Activated CD8-positive, alpha-beta T cell treated with anti-CD3 and anti-CD28 coated beads for 36 hours (primary cell): ENCODE data around the gene MRPS14. TPM values are rescaled to one million over a fixed set of nuclear protein-coding genes. Genes with fewer than 3 reads are reported as not detected.

ENCODE experiments used
- ATAC-seq: fragments of 200-7000 bp; cut with Tn5 transposase; one replicate; pipeline ENCODE4 v1.10.0; 2021; ENCODE audit warnings: mild to moderate bottlenecking, moderate library complexity
- CTCF ChIA-PET: fragments of 350-600 bp; sonication (Branson Sonifier 250); formaldehyde crosslinking; loops from one replicate; lab custom pipeline; 2021; ENCODE audit warnings: antibody characterized with exemption; lab: Charles Lee
- POLR2A ChIA-PET: fragments of 350-600 bp; sonication (Branson Sonifier 250); formaldehyde crosslinking; loops from one replicate; lab custom pipeline; 2021; ENCODE audit warnings: antibody characterized with exemption; lab: Charles Lee
- DNase-seq: peaks from one replicate; pipeline ENCODE4 v3.0.0-alpha.2; 2020
- H3K27ac Mint-ChIP-seq: one replicate; pipeline ENCODE4 v1.8.0; 2021; ENCODE audit warnings: mild to moderate bottlenecking, mixed read lengths
- H3K27me3 Mint-ChIP-seq: one replicate; pipeline ENCODE4 v1.8.0; 2021; ENCODE audit warnings: mixed read lengths
- H3K36me3 Mint-ChIP-seq: one replicate; pipeline ENCODE4 v1.8.0; 2021; ENCODE audit warnings: low read depth, mixed read lengths
- H3K4me1 Mint-ChIP-seq: one replicate; pipeline ENCODE4 v1.8.0; 2021; ENCODE audit warnings: low read depth, mixed read lengths
- H3K4me3 Mint-ChIP-seq: one replicate; pipeline ENCODE4 v1.8.0; 2021; ENCODE audit warnings: mild to moderate bottlenecking, moderate library complexity, mixed read lengths
- H3K9me3 Mint-ChIP-seq: one replicate; pipeline ENCODE4 v1.8.0; 2021; ENCODE audit warnings: mixed read lengths
- intact Hi-C: fragments of 100-400 bp; cut with micrococcal nuclease; formaldehyde crosslinking; loops from one replicate; pipeline ENCODE4 v1.10.0; 2022
- total RNA-seq, 2 experiments: library from RNA; stranded (reverse); gene quantifications; one replicate each; pipeline ENCODE4 v1.2.3, GENCODE V29; 2021
- TF ChIP-seq, protein P1 (sequence below): fragments of 200-600 bp; IDR thresholded peaks from one replicate; pipeline ENCODE4 v1.8.0; 2022; ENCODE audit warnings: antibody characterized with exemption, mild to moderate bottlenecking

MRPS14 gene
- total RNA-seq, 2 experiments from 2014 or later = 42.1 to 45.7 TPM

GRCh38 chr1:175040324-175040879 is 17.2 kb upstream of the MRPS14 start:
- Mint-ChIP-seq H3K36me3 (no peaks in the 10 kb centered on the region), H3K4me1 (no peaks in the 10 kb centered on the region), H3K27me3 (peaks cover 1% of the 10 kb centered on the region), H3K27ac (no peak overlapping the region), H3K4me3 (no peak overlapping the region), H3K9me3 (no peaks in the 10 kb centered on the region)
- ChIA-PET CTCF (interaction anchor here (0.9 to 2.1 kb wide), 3 partner anchors 11 to 84 kb away, joined by 3 to 10 read pairs (median 7); no protein-coding TSS in a partner anchor), POLR2A (no interaction called here)
- DNase-seq (no peak), ATAC-seq (no peak)
- TF ChIP-seq, protein P1, sequence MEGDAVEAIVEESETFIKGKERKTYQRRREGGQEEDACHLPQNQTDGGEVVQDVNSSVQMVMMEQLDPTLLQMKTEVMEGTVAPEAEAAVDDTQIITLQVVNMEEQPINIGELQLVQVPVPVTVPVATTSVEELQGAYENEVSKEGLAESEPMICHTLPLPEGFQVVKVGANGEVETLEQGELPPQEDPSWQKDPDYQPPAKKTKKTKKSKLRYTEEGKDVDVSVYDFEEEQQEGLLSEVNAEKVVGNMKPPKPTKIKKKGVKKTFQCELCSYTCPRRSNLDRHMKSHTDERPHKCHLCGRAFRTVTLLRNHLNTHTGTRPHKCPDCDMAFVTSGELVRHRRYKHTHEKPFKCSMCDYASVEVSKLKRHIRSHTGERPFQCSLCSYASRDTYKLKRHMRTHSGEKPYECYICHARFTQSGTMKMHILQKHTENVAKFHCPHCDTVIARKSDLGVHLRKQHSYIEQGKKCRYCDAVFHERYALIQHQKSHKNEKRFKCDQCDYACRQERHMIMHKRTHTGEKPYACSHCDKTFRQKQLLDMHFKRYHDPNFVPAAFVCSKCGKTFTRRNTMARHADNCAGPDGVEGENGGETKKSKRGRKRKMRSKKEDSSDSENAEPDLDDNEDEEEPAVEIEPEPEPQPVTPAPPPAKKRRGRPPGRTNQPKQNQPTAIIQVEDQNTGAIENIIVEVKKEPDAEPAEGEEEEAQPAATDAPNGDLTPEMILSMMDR = no peak
- intact Hi-C loops = no loop called here

DNA sequence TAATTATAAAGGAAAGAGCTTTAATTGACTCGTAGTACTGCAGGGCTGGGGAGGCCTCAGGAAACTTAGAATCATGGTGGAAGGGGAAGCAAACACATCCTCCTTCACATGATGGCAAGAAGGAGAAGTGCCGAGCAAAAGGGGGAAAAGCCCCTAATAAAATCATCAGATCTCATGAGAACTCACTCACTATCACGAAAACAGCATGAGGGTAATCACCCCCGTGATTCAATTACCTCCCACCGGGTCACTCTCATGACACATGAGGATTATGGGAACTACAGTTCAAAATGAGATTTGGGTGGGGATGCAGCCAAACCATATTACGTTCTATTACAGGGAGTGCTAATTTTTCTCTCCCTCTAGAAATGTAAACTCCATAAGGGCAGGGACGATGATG is 14.2 kb upstream of the MRPS14 start:
- H3K9me3 Mint-ChIP-seq = no peaks in the 10 kb centered on the region
- POLR2A ChIA-PET = no interaction called here
- no peak for ATAC-seq
- H3K27ac Mint-ChIP-seq = no peak overlapping the region
- H3K36me3 Mint-ChIP-seq = no peaks in the 10 kb centered on the region
- H3K4me3 Mint-ChIP-seq = no peak overlapping the region
- CTCF ChIA-PET = interaction anchor here (1.6 to 2.4 kb wide), 2 partner anchors 88 to 118 kb away, joined by 6 to 12 read pairs; no protein-coding TSS in a partner anchor
- no peaks in the 10 kb centered on the region for H3K27me3 Mint-ChIP-seq
- H3K4me1 Mint-ChIP-seq = no peaks in the 10 kb centered on the region
- TF ChIP-seq, protein P1 = no peak
- DNase-seq = no peak
- intact Hi-C loops = no loop called here

GRCh38 chr1:175036476-175036875 is 13.3 kb upstream of the MRPS14 start:
- ChIA-PET POLR2A (no interaction called here), CTCF (interaction anchor here (1.6 to 2.4 kb wide), 2 partner anchors 89 to 119 kb away, joined by 6 to 12 read pairs; no protein-coding TSS in a partner anchor)
- Mint-ChIP-seq H3K4me1 (no peaks in the 10 kb centered on the region), H3K9me3 (no peaks in the 10 kb centered on the region), H3K36me3 (no peaks in the 10 kb centered on the region), H3K4me3 (no peak overlapping the region), H3K27ac (no peak overlapping the region), H3K27me3 (no peaks in the 10 kb centered on the region)
- no peak for DNase-seq
- ATAC-seq = no peak
- TF ChIP-seq, protein P1 = no peak
- intact Hi-C loops = no loop called here

GRCh38 chr1:175035865-175036264 is 12.6 kb upstream of the MRPS14 start:
- Mint-ChIP-seq H3K36me3 (no peaks in the 10 kb centered on the region), H3K27ac (no peak overlapping the region), H3K4me1 (no peaks in the 10 kb centered on the region), H3K4me3 (no peak overlapping the region), H3K9me3 (no peaks in the 10 kb centered on the region), H3K27me3 (no peaks in the 10 kb centered on the region)
- ChIA-PET POLR2A (no interaction called here), CTCF (interaction anchor here (1.1 to 2.4 kb wide), 2 partner anchors 90 to 116 kb away, joined by 3 to 12 read pairs; no protein-coding TSS in a partner anchor)
- intact Hi-C loops = no loop called here
- ATAC-seq (no peak), DNase-seq (no peak)
- TF ChIP-seq, protein P1 = no peak

GRCh38 chr1:175034775-175035174 is 11.6 kb upstream of the MRPS14 start:
- Mint-ChIP-seq H3K4me1 (peaks cover 3% of the 10 kb centered on the region), H3K27ac (no peak overlapping the region), H3K9me3 (no peaks in the 10 kb centered on the region), H3K36me3 (no peaks in the 10 kb centered on the region), H3K4me3 (no peak overlapping the region), H3K27me3 (no peaks in the 10 kb centered on the region)
- POLR2A ChIA-PET = no interaction called here
- TF ChIP-seq, protein P1 = no peak
- CTCF ChIA-PET = no interaction called here
- intact Hi-C loops = no loop called here
- ATAC-seq (no peak), DNase-seq (no peak)
